ENCODE data around the gene PLXNA2. TPM values are rescaled to one million over a fixed set of nuclear protein-coding genes. Genes with fewer than 3 reads are reported as not detected.

The PLXNA2 gene
- total and polyA plus RNA-seq, 2 of the 4 experiments (the other 2 are of a cell fraction) = 0.72 to 1.1 TPM

- TF ChIP-seq RFX5 (IDR thresholded peaks at IDR 0.05; ENCODE audit: low read depth, low read length) (no peak), CEBPB (IDR thresholded peaks at IDR 0.05; ENCODE audit: low read depth, low read length) (no peak)
Observed at GRCh38 chr1:208146650-208147049, 97.5 kb downstream of the PLXNA2 start.

More at GRCh38 chr1:208146650-208147049, 97.5 kb downstream of the PLXNA2 start:
- no peak overlapping the region for H4K5ac ChIP-seq (ENCODE audit: low read depth, low read length)
- no peak overlapping the region for H2AFZ ChIP-seq (replicated peaks; ENCODE audit: low read length, poor library complexity)
- in situ Hi-C loops (cut with MboI; ENCODE audit: low sequenced_read_pairs) (no loop called here), dilution Hi-C loops (cut with HindIII; ENCODE audit: low sequenced_read_pairs, unreplicated experiment) (no loop called here), intact Hi-C loops (cut with micrococcal nuclease) (no loop called here)
- no peak overlapping the region for H2AK5ac ChIP-seq (ENCODE audit: low read depth, low read length)
- no peaks in the 10 kb centered on the region for H4K20me1 ChIP-seq (ENCODE audit: insufficient read depth, low read length)
- H4K91ac ChIP-seq (ENCODE audit: insufficient read depth, low read depth, low read length) = no peak overlapping the region
- POLR2A ChIA-PET (ENCODE audit: unreplicated experiment) = no interaction called here
- H3K79me1 ChIP-seq (ENCODE audit: low read depth in 1 of 2, low read length in 2 of 2) = no peaks in the 10 kb centered on the region
- H2AK9ac ChIP-seq (replicated peaks; ENCODE audit: low read depth, low read length, poor library complexity) = no peak overlapping the region
- no peak overlapping the region for H3K18ac ChIP-seq (ENCODE audit: low read depth, low read length)
- H3K4me2 ChIP-seq (ENCODE audit: low read depth, low read length) = no peak overlapping the region
- H3K4ac ChIP-seq (ENCODE audit: low read depth, low read length) = no peak overlapping the region
- H3K9ac ChIP-seq (ENCODE audit: low read depth, low read length) = no peak overlapping the region
- no TSS peak for BruUV-seq (replicated peaks)
- no peak overlapping the region for H3K56ac ChIP-seq (ENCODE audit: extremely low read depth, insufficient read depth, low read length)
- no peaks in the 10 kb centered on the region for H3K4me1 ChIP-seq (ENCODE audit: control insufficient read depth, insufficient read depth, low read length)
- no CpG with 5 or more reads among the region's 3 CpGs for whole genome bisulfite sequencing, 2 experiments (ENCODE audit: extremely low coverage in 2 of 2, insufficient read length in 1 of 2)
- no peak overlapping the region for H2BK120ac ChIP-seq (ENCODE audit: low read depth, low read length)
- H3K9me1 ChIP-seq (ENCODE audit: insufficient read depth, low read length) = no peaks in the 10 kb centered on the region; the same call in 1 of the 2 replicates
- ATAC-seq (ENCODE audit: low read depth) (no peak), DNase-seq (no peak)
- H2BK15ac ChIP-seq (ENCODE audit: low read depth, low read length) = no peak overlapping the region
- CTCF ChIA-PET = interaction anchor here (0.6 kb wide), 1 partner anchor 60 kb away, joined by 4 read pairs; no protein-coding TSS in a partner anchor
- H3K27me3 ChIP-seq (ENCODE audit: control insufficient read depth, insufficient read depth, low read length) = no peaks in the 10 kb centered on the region
- no peak overlapping the region for H4K8ac ChIP-seq (ENCODE audit: low read depth in 2 of 2, low read length in 2 of 2)
- no peaks in the 10 kb centered on the region for H3K36me3 ChIP-seq (ENCODE audit: control insufficient read depth, insufficient read depth, low read length)
- no peak overlapping the region for H2BK20ac ChIP-seq (ENCODE audit: low read depth, low read length)
- H3K27ac ChIP-seq (ENCODE audit: insufficient read depth, low read length) = no peak overlapping the region
- H2BK5ac ChIP-seq (ENCODE audit: low read depth, low read length, poor library complexity, severe bottlenecking) = no peak overlapping the region
- H3K23ac ChIP-seq (ENCODE audit: low read depth, low read length) = no peak overlapping the region
- H3K4me3 ChIP-seq (ENCODE audit: insufficient read depth, low read depth, low read length) = no peak overlapping the region
- no peaks in the 10 kb centered on the region for H3K9me3 ChIP-seq (ENCODE audit: control insufficient read depth, insufficient read depth, low read length)
- no peak overlapping the region for H3K14ac ChIP-seq (replicated peaks; ENCODE audit: low read depth, low read length)
